GM18511 (cell line): ENCODE results near the gene SLC2A4.

Experiments
- ATAC-seq: cut with Tn5 transposase; IDR thresholded peaks from one replicate; pipeline ENCODE4 v1.9.1; 2021; ENCODE audit warnings: mild to moderate bottlenecking, moderate library complexity; ENCODE audit not compliant: unreplicated experiment

Gene SLC2A4

DNA sequence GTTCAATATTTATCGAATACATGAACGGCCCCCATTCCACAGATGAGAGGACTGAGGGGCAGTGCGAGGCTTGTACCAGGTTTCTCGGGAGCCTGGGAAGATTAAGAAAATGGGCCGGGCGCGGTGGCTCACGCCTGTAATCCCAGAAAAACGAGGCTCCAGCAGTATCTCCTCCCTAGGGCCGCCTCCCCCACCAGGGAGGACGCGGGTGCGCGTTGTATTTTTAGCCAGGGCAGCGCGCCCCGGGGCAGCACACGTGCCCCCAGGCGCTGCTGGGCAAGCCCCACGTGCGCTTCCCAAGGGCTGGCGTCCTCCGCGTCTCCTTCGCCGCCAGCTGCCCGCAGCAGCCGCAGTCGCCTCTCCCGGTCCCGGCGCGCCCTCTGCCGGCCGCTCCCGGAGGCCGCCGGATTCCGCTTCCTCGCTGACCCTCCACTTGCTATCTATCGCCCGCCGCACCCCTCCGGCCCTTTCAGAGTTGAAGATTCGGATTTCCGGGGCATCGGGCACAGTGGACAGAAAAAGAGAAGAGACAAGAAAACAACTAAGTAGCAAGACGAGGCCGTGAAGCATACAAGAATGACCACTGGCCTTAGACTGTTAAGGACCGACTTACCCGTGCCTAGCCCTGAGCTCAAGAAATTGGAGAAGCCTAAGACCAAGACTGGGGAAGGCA lies 14.8 kb downstream of the SLC2A4 start:
- no peak for ATAC-seq

DNA sequence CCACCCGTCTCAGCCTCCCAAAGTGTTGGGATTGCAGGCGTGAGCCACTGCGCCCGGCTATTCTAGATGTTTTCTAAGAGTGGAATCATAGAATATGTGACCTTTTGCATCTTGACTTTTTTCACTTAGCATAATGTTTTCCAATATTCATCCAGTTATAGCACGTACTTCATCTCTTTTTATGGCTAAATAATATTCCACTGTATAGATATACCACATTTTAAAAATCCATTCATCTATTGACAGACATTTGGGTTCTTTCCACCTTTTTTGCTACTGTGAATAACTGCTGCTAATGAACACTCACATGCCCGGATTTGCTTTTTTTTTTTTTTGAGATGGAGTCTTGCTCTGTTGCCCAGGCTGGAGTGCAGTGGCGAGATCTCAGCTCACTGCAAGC lies 22.7 kb downstream of the SLC2A4 start:
- no peak for ATAC-seq

DNA sequence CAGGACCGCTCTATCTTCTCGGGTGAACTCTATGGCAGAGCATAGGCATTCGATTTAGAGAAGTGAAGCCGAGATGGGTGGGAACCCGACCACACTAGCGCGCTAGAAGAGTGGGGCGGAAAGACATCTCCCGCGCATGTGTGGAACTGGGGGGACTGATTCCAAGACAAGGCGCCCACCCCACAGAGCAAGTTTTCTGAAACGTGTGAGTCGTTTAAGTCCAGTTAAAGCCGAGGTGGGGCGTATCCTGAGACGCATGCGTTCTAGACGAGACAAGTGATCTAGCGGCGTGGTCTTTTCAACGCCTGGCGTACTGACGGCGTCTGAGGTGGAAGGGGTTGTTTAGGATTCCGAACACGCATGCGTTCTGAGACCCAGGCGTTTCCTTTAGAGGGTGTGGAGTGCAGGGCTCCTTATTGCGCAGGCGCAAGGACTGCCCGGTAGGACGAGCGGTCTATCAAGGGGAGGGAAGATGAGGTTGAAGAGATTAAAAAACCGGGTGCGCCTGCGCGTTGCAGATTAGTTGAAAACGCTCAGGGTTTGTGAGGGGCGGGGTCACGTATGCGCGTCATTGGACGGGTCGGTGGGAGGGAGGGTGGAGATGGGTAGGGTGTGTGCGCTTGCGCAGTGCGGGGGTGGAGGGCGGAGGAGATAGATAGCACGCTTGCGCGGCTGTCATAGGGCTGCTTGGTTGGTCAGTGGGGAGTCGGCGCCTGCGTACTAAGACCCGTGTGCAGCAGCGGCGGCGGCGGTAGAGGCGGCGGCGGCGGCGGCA lies 25.6 kb downstream of the SLC2A4 start, which contains the start of gene EIF5A:
TSS of gene EIF5A (plus strand) at position 718 of the 775 bp plus-strand sequence. CDS start 2,008 bp downstream, outside the sequence.
- peak; percentile 75 for ATAC-seq

DNA sequence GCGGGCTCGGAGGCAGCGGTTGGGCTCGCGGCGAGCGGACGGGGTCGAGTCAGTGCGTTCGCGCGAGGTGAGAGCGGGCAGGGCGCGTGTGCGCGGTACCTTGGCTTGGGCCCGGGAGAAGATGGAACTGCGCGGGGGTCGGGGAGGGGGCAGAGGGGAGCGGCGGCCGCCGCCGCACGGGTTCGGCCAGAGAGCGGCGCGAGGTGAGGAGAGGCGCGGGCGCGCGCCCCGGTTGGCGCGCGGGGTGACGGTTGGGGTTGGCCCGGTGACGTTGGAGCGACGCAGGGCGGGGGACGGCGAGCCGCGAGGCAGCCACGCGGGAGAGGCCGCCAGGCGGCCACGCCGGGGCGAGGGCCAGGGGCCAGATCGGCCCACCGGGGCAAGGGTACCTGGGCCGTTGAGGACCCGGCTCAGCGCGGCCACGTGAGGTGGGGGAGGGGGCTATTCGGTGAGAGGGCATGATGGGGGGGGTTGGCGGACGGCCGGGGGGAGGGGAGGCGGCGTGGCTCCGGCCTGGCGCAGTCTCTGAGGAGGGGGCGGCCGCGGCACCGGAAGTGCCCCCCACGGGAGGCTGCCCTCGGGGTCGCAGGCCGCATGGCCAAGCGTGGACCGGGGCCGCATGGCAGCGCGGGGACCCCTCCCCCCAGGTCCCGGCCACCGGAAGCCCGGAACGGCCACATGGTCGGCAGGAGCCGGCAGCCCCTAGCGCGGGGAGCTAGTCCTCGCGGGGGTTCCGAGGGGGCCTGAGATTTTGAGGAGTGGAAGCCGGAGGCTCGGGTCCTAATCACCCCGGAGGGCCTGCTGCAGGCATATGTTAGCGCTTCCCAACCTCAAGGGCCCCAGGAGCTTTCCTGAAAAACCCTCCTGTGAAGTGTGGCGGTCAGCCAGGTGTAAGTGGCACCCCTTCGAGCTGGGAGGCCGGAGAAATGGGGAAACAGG lies 26.4 kb downstream of the SLC2A4 start:
- no peak for ATAC-seq

DNA sequence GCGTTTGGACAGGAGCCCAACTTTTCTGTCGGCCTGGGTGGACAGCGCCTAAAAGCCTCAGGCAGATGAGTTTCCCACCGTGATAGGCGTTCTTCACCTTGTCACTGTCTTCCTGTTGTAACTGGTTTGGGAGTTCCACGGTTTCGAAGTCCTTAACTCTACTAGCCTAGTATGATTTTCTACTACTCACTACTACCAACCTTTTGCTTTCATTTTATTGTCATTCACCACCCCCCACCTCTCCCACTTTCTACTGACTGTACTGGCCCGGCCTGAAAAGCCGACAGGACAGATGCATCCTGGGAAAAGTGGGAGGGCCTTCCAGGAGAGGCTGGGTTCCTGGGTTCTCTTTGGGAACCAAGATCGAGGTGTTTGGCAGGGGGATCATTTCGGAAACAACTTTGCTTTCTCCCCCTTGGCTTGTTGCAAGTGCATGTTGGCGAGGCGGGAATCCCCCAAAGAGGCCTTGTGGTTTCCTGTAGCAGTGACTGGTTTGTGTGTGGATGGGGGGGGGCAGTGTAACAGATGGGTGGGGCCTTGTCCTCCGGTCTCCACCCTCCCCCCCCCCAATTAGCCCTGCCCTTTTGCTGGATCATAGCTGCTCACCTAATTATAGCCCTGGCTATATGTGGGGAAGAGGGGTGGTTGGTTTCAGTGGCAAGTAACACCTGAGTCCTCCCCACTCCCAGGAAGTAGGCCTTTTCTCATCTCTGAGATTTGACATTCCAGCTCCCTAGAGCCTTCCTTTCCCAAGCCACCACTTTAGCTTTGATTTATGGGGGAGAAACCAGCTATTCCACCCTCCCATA lies 27.3 kb downstream of the SLC2A4 start:
- no peak for ATAC-seq

DNA sequence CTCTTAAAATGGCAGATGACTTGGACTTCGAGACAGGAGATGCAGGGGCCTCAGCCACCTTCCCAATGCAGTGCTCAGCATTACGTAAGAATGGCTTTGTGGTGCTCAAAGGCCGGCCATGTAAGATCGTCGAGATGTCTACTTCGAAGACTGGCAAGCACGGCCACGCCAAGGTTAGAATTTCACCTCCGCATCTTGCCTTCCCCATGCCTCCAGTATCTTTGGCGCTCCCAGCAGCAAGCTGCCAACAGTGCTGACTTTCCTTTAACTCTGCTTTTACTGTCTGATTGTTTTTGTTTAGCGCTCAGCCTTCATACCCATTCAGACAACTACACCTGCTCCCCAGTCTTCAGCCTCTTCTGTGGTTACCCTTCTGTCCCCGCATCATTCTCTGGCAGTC lies 28.1 kb downstream of the SLC2A4 start:
- ATAC-seq = no peak

DNA sequence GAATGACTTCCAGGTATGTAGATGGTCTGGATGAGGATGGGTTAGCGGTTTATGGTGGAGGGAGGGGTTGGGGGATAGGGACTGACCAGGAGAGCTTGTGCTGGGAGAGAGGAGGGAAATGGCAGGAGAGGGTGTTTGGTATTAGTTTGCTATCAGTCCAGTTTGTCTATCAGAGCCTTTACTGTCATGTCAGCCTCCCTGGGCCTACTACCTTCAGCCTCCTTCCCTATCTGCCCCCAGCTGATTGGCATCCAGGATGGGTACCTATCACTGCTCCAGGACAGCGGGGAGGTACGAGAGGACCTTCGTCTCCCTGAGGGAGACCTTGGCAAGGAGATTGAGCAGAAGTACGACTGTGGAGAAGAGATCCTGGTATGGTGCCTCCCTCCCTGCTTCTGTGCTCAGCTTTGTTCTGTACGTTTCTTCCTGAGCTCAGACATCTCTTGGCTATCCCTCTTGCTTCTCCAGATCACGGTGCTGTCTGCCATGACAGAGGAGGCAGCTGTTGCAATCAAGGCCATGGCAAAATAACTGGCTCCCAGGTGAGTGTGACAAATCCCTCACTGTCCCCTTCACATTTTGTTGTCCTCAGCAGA lies 29.7 kb downstream of the SLC2A4 start:
- ATAC-seq = no peak

DNA sequence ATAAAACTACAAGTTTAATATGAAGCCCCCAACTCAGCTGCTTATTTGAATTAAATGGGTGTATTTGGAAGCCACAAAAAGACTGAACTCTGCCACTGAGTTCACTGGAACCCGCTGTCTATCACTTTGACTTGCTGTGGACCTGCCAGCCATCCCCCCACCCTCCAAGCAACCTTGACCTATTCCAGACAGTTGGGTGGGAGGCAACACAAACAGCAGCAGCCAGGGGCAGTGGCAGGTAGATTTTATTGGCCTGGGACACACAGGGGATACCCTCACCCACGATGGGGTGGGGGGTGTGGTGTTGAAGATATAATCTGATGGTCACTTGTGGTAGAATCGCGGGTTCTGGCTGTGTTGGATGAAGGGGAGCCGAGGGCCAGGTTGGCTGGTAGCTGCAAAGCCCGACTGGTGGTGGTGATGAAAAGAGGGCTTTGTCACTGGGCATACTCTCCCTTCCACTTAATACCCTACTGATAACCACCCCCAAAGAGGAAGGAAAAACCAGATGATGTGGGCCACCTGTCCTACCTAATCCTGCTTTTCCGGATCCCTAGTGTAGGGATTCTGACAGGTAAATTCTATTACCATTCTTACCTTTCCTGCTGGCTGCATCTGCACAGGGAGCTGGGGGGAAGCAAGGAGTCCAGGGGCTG lies 31.0 kb downstream of the SLC2A4 start:
- ATAC-seq = no peak

DNA sequence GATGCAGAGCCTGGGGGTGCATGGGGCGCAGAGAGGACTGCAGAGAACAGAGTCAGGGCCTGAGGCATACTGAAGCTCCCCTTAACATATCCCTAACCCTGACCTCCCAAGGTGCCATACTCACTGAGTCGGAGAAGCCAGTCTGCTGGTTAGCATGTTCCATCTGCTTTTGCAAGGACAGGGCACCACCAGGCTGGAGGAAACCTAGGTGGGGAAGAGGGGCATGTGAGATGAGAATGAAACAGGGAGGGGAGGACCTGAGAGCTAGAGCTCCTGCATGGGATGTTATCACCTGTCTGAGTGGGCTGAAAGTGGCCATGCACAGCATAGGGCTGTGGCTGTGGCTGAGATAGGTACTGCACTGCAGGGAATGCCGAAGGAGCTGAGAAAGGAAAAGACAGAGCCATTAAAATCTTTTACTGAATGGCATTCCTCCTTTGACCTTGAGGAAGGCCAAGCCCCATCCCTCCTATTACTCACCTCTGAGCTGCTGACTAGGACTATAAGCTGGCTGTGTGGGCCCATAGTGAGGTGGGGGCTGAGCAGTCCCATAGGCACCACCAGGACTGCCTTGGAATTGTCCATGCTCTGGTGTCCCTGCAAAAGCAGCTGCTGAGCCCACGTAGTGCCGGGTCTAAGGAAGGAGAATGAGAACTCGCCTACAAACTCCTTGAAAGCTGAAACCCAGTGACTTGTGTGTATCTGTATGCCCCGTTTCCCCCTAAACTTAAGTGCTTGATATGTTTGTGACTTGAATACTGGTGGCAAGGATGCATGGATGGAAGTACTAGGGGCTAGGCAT lies 31.8 kb downstream of the SLC2A4 start:
- ATAC-seq = no peak

DNA sequence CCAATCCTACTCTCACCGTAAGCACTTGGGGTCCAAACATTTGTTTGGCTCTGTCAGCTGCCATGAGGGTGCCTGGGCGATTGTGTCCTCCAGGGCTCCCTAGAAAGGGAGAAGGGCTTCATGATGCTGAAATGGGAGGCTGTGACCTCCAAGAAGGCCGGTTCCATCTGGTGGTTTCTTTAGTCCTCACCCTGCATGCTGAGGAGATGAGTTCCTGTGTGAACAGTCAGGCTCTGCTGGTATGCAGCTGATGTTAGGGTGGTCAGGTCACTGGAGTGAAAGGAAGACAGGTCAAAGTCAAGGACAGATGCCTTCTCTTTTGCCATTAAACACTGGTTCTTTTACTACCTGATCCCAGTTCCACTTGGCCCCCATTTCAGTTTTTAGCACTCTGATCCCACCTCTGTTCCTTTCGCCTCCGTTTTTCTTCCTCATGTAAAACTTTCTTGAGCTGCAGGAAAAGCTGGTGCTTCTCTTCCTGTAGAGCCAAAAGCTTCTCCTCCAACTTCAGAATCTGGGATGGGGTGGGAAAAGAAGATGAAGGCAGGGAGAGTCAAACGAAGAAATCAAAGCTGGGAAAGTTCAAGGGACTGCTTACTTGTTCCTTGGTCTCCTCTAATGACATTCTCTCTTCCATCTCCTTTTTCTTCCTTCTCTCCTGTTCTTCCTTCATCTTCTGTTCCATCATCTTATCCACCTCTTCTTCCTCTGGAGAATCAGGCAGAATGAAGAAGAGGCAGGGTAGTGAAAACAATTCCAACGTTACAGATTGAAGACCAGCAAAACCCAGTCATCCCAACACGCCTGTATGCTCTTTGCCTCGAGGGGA lies 32.6 kb downstream of the SLC2A4 start:
- no peak for ATAC-seq

DNA sequence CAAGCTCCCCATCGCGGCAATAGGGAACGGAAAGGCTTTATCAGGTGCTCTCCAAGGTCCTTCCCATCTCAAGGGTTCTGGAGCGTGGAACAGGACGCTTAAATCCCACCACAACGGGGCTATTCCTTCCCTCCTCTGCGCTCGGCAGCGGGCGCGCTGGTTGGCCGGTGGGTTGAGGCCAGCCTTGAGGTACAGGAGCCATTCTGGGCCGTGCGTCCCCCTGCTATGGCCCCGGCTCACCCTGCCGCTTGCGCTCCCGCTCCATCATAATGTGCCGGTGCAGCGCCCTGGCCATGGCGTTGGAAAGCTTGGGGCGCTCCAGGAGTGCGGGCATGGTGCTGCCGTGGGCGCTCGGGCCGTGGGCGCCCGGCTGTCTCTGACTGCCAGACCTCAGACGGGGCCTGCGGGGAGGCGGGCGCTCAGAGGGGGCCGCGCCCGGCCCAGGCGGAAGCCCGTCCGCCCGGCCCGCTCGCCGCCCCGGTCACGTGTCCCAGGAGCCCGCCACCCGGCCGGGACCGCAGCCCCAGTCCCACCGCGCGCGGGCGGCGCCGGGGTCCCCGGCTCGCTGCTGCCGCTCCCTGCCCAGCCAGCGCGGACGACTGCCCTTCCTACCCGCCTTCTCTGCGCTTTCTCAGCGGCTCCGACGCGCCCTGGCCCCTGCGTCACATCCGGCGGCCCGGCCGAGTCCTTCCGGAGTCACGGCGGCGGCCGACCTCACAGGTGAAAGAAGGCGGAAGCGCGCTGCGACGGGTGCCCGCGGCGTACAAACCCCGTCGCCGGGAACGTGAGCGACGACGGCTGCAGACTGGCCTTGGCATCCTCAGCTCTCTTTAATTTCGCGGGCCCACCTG lies 33.4 kb downstream of the SLC2A4 start, which contains the start of gene GPS2:
TSS of gene GPS2 (minus strand) at position 642 of the 851 bp plus-strand sequence. CDS start at position 334, 308 bp downstream.
- ATAC-seq = peak; percentile 88

DNA sequence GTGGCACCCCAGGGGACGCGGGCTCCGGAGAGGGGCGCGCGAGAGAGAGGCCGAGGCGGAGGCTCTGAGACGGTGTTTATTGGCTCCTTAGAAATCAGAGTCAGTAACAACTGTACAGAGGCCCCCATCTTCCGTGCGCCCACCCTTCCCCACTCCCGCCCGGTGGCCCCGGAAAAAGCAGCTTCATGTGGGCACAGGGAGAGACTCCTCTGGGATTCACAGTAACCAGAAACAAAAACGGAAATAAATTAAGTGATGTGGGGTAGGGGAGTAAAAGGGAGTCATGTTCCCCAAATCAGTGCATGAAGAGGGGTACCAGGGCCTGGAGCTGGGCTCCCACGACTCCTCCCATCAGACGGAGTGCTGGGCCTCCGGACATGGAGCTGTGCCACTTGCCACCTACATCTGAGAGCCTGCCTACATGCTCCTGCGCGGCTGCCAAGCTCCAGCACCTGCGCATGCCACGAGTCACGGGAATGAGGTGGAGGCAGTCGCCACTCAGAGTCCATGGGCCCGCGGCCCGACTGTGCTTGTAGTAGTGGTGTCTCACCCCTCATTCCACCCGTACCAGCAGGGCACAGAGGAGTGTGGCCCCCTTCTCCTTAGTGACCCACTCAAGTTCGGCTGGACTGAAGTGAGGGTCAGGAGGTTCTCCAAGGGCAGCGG lies 34.2 kb downstream of the SLC2A4 start:
- no peak for ATAC-seq

DNA sequence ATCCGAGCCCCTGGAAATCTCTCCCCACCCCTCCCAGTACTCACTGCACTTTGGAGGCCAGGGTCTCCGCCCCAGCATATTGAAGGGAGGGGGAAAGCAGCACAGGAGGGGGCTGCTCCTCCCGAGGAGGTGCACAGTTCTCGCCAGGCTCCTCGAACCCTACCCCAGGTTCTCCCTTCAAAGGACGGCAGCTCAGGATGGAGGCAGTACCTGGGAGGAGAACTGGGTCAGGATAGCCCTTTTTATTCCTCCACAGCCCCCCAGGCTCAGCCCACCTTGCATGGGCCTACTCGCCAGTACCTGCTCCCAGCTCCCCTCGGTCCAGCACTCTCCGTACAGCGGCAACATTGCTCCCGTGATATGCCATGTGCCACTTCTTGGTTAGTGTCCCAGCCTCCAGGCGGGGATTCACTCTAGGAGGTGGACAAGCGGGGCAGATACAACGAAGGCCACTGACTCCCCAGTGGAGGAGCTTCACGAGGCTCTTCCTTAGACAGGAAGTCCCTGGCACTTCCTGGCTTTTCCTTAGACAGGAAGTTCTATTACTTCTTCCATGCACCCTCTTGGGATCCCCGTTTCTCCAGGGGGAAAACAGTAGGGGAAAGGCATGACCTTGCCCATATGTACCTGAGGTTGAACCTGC lies 35.8 kb downstream of the SLC2A4 start:
- no peak for ATAC-seq

DNA sequence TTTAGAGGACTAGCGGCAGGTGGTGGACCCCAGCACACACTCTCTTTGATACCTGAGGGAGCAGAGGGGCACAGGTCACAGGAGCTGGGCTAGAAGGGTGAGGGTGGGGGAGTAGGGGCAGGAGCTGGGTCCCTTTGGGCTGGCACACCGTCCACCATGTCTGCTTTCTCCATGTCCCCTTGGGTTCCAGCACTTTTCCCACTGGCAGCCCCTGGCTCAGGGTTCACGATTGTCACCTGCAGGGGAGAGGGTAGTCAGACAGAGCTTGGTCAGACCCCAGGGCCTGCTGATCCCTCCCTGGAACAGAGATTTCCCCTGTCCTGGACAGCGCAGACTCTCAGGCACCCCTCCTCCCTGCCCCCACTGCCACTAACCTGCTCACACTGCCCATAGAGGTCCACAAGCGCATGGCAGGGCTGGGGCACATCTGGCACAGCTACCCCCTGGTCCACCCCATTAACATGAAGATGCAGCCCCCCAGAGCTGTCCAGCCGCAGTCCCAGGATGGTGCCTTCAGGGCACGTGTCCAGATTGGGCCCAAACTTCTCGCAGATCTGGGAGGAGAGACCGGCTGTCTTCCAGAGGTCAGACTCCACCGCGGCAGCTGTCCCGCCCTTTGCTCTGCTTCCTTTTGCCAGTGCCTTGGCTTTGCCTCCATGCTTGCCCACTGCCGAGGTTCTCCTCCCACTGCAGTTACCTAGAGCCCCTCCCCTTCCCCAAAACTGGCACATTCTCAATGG lies 36.8 kb downstream of the SLC2A4 start:
- ATAC-seq = no peak

DNA sequence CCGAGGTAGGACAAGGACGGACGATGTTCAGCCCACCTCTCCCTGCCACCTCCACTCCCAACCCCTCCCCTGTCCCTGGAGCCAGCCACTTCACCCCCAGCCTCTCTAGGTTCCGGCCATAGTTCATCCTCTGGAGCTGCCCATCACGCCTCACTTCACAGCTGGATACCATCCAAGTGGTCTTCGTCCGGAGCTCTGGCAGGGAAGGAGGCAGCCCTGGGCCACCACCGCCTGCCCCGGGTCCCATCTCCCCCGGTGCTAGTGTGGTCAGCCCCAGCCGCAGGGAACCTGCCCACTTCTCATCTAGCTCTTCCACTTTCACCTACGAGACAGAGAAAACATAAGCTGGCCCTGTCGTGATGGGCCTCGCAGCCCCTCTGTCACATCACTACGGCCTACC lies 39.9 kb downstream of the SLC2A4 start:
- no peak for ATAC-seq
